Transverse colon (tissue), 4 donors: Measurements from ENCODE around the gene SNU13. TPM values are rescaled to one million over a fixed set of nuclear protein-coding genes. Genes with fewer than 3 reads are reported as not detected.

Source experiments
- DNase-seq: peaks from one replicate; pipeline ENCODE4 v3.0.0-alpha.2; 2019
- H3K27ac ChIP-seq, 4 donors: fragments of 200-600 bp; sonication (generic); 2 replicates each; pipeline ENCODE4 v1.5.1; 2016 to 2018; ENCODE audit warnings: inconsistent platforms in 4 of 4
- H3K27me3 ChIP-seq: fragments of 200-600 bp; sonication (generic); 2 replicates; pipeline ENCODE4 v1.5.1; 2017; ENCODE audit warnings: inconsistent platforms
- H3K36me3 ChIP-seq, 4 donors: fragments of 200-600 bp; sonication (generic); 2 replicates each; pipeline ENCODE4 v1.5.1; 2017 to 2019; ENCODE audit warnings: inconsistent platforms in 4 of 4
- H3K4me1 ChIP-seq, 4 donors: fragments of 200-600 bp; sonication (generic); 2 replicates each; pipeline ENCODE4 v1.5.1; 2017 to 2020; ENCODE audit warnings: inconsistent platforms in 4 of 4
- H3K4me3 ChIP-seq, 4 donors: fragments of 200-600 bp; sonication (generic); 1 replicate in 1 of 4; 2 replicates in 3 of 4; pipeline versions ENCODE4 v1.5.1 to v1.6.1; 2017 to 2019; ENCODE audit warnings: inconsistent platforms in 4 of 4
- H3K9me3 ChIP-seq, 2 donors: fragments of 200-600 bp; sonication (generic); 2 replicates each; pipeline ENCODE4 v1.5.1; 2017 to 2019; ENCODE audit warnings: inconsistent platforms in 2 of 2
- CTCF ChIP-seq, 5 experiments: fragments of 200-600 bp in 3 of 5; fragments of 450-650 bp in 2 of 5; sonication (generic) in 3 of 5; IDR thresholded peaks; 1 replicate in 2 of 5; 2 replicates in 3 of 5; pipeline ENCODE4 v1.5.1; 2016 to 2017; ENCODE audit warnings: antibody characterized with exemption in 5 of 5, inconsistent platforms in 3 of 5, mild to moderate bottlenecking in 2 of 5, moderate library complexity in 1 of 5
- EP300 ChIP-seq: sonication (generic); formaldehyde crosslinking; IDR thresholded peaks from one replicate; pipeline ENCODE4 v1.6.1; 2017; ENCODE audit warnings: antibody characterized with exemption, low read depth
- POLR2A ChIP-seq: fragments of 450-650 bp; IDR thresholded peaks from one replicate; pipeline ENCODE4 v1.6.1; 2016; ENCODE audit warnings: antibody characterized with exemption, mild to moderate bottlenecking, moderate library complexity
- POLR2AphosphoS5 ChIP-seq, 3 donors: sonication (generic); formaldehyde crosslinking; IDR thresholded peaks; one replicate each; pipeline ENCODE4 v1.6.1; 2016; ENCODE audit warnings: antibody characterized with exemption in 3 of 3
- WGBS, 2 donors: methylation state at CpG; one replicate each; pipeline ENCODE4 v1.1.5; 2018; ENCODE audit warnings: low coverage in 1 of 2; 5-methylcytosine and 5-hydroxymethylcytosine counted together
- in situ Hi-C, 4 donors: fragments of 200-750 bp; cut with MboI; loops; one replicate each; pipeline versions ENCODE4 v1.15.0 to v1.15.1; 2017; ENCODE audit warnings: low sequenced_read_pairs in 3 of 4, low pct_ligation_motif_present in 1 of 4, low pct_unique_long_range_greater_than_20kb in 1 of 4
- intact Hi-C: fragments of 100-400 bp; cut with DNase I; formaldehyde crosslinking; loops from one replicate; pipeline ENCODE4 v1.15.1; 2023; ENCODE audit warnings: low total_unique reads
- total RNA-seq, 4 donors: library from RNA; depleted of rRNA; stranded (reverse); fragments of >200 nt; gene quantifications; one replicate each; pipeline ENCODE4 v1.1.0, GENCODE V29; 2016

SNU13 gene
- total RNA-seq, 4 donors from 2014 or later: 32.9 to 89.4 (median 58.9) TPM

GRCh38 chr22:41657709-41658108 lies 31.0 kb downstream of the SNU13 start:
- Histone ChIP-seq H3K4me1 (no peaks in the 10 kb centered on the region), H3K27me3 (no peaks in the 10 kb centered on the region), H3K9me3 (no peaks in the 10 kb centered on the region), H3K27ac (no peak overlapping the region), H3K4me3 (no peak overlapping the region), H3K36me3 (peaks cover 0 to 96% (median 50%) of the 10 kb centered on the region in 4 donors)
- TF ChIP-seq CTCF (IDR thresholded peaks at IDR 0.05) (no peak), POLR2A (no peak), POLR2AphosphoS5 (IDR thresholded peaks at IDR 0.05) (no peak), EP300 (no peak)
- in situ Hi-C loops: no loop called here
- 97% methylated on average over 6 of the region's 6 CpGs; no CpG with 5 or more reads in 1 of the 2 donors for WGBS, 2 donors
- intact Hi-C loops: no loop called here
- DNase-seq: no peak

- in situ Hi-C loops: no loop called here
- intact Hi-C loops: no loop called here
- no peak overlapping the region for H3K27ac ChIP-seq
- no peak for DNase-seq
- H3K36me3 ChIP-seq: peaks cover 0 to 97% (median 51%) of the 10 kb centered on the region in 4 donors
- H3K27me3 ChIP-seq: no peaks in the 10 kb centered on the region
- no peaks in the 10 kb centered on the region for H3K4me1 ChIP-seq
- no peak overlapping the region for H3K4me3 ChIP-seq
- WGBS, 2 donors: 80% methylated on average over 5 of the region's 5 CpGs; no CpG with 5 or more reads in 1 of the 2 donors
- no peaks in the 10 kb centered on the region for H3K9me3 ChIP-seq
- TF ChIP-seq EP300 (no peak), POLR2AphosphoS5 (IDR thresholded peaks at IDR 0.05) (no peak), CTCF (IDR thresholded peaks at IDR 0.05) (no peak), POLR2A (no peak)
These were observed 32.1 kb downstream of the SNU13 start for GRCh38 chr22:41656556-41656955.

GRCh38 chr22:41654322-41654721 lies 34.3 kb downstream of the SNU13 start:
- in situ Hi-C loops (no loop called here), intact Hi-C loops (no loop called here)
- H3K27ac ChIP-seq: no peak overlapping the region
- no peak for TF ChIP-seq POLR2AphosphoS5 (IDR thresholded peaks at IDR 0.05)
- TF ChIP-seq EP300: no peak
- H3K27me3 ChIP-seq: no peaks in the 10 kb centered on the region
- H3K4me3 ChIP-seq: no peak overlapping the region
- no peak for DNase-seq
- WGBS, 2 donors: 79 to 100% methylated on average over 1 to 3 of the region's 3 CpGs
- no peaks in the 10 kb centered on the region for H3K9me3 ChIP-seq
- peaks cover 0 to 94% (median 51%) of the 10 kb centered on the region in 4 donors for H3K36me3 ChIP-seq
- H3K4me1 ChIP-seq: no peaks in the 10 kb centered on the region

GRCh38 chr22:41650821-41651220 lies 37.8 kb downstream of the SNU13 start:
- Histone ChIP-seq H3K27me3 (no peaks in the 10 kb centered on the region), H3K4me3 (no peak overlapping the region), H3K4me1 (no peaks in the 10 kb centered on the region), H3K27ac (no peak overlapping the region), H3K9me3 (no peaks in the 10 kb centered on the region), H3K36me3 (peaks cover 0 to 94% (median 47%) of the 10 kb centered on the region in 4 donors)
- TF ChIP-seq EP300 (no peak), POLR2A (no peak)
- in situ Hi-C loops: no loop called here
- intact Hi-C loops: no loop called here
- DNase-seq: no peak
- WGBS, 2 donors: 93 to 94% methylated on average over 9 to 11 of the region's 11 CpGs

GRCh38 chr22:41650229-41650628 lies 38.4 kb downstream of the SNU13 start:
- DNase-seq: no peak
- H3K27me3 ChIP-seq: no peaks in the 10 kb centered on the region
- in situ Hi-C loops: no loop called here
- no peak overlapping the region for H3K4me3 ChIP-seq
- WGBS, 2 donors: 100% methylated on average over 1 of the region's 1 CpG; no CpG with 5 or more reads in 1 of the 2 donors
- no peaks in the 10 kb centered on the region for H3K4me1 ChIP-seq
- TF ChIP-seq POLR2A (no peak), CTCF (IDR thresholded peaks at IDR 0.05) (no peak), POLR2AphosphoS5 (IDR thresholded peaks at IDR 0.05) (no peak), EP300 (no peak)
- peaks cover 0 to 94% (median 44%) of the 10 kb centered on the region in 4 donors for H3K36me3 ChIP-seq
- H3K27ac ChIP-seq: no peak overlapping the region
- intact Hi-C loops: no loop called here
- no peaks in the 10 kb centered on the region for H3K9me3 ChIP-seq
